B cell (primary cell): ENCODE measurements around the gene ESYT3. TPM values are rescaled to one million over a fixed set of nuclear protein-coding genes. Genes with fewer than 3 reads are reported as not detected.

Source experiments
- ATAC-seq: fragments of 200-7000 bp; cut with Tn5 transposase; one replicate; pipeline ENCODE4 v1.10.0; 2021; ENCODE audit warnings: low read depth, mild to moderate bottlenecking, moderate number of reproducible peaks, moderate library complexity
- CTCF ChIA-PET: fragments of 350-600 bp; sonication (Branson Sonifier 250); formaldehyde crosslinking; loops from one replicate; lab custom pipeline; 2021; ENCODE audit warnings: antibody characterized with exemption, inconsistent platforms; lab: Charles Lee
- POLR2A ChIA-PET: fragments of 350-600 bp; sonication (Branson Sonifier 250); formaldehyde crosslinking; loops from one replicate; lab custom pipeline; 2021; ENCODE audit warnings: antibody characterized with exemption; lab: Charles Lee
- DNase-seq: peaks from one replicate; pipeline ENCODE4 v3.0.0; 2013
- H2AFZ ChIP-seq: 2 replicates; pipeline ENCODE4 v1.6.1; 2012; ENCODE audit warnings: mild to moderate bottlenecking, low read depth, low read length; ENCODE audit not compliant: insufficient read depth, poor library complexity, severe bottlenecking
- H3K27ac ChIP-seq, 2 donors: 1 replicate in 1 of 2; 2 replicates in 1 of 2; pipeline ENCODE4 v1.5.1; 2012 to 2013; ENCODE audit warnings: low read length in 2 of 2, mild to moderate bottlenecking in 2 of 2, moderate library complexity in 1 of 2
- H3K27me3 ChIP-seq, 4 experiments: fragments of 200-600 bp in 1 of 4; sonication (generic) in 1 of 4; replicated peaks in 1 of 4; 1 replicate in 2 of 4; 2 replicates in 2 of 4; pipeline versions ENCODE4 v1.6.1 to v1.7.0; 2013 to 2016; ENCODE audit warnings: low read length in 3 of 4, mild to moderate bottlenecking in 2 of 4, mixed read lengths in 1 of 4, moderate library complexity in 1 of 4; ENCODE audit not compliant: insufficient read depth in 4 of 4, control insufficient read depth in 3 of 4; ENCODE audit errors: control extremely low read depth in 1 of 4
- H3K36me3 ChIP-seq, 2 experiments: replicated peaks in 1 of 2; 1 replicate in 1 of 2; 2 replicates in 1 of 2; pipeline versions ENCODE4 v1.6.1 to v1.7.1; 2013; ENCODE audit warnings: low read length in 1 of 2; ENCODE audit not compliant: insufficient read depth in 2 of 2, control insufficient read depth in 1 of 2; ENCODE audit errors: control extremely low read depth in 1 of 2, extremely low read depth in 1 of 2
- H3K4me1 ChIP-seq, 2 donors: fragments of 200-600 bp in 1 of 2; sonication (generic) in 1 of 2; 1 replicate in 1 of 2; 2 replicates in 1 of 2; pipeline versions ENCODE4 v1.5.1 to v1.6.1; 2013 to 2017; ENCODE audit warnings: low read length in 2 of 2; ENCODE audit not compliant: control insufficient read depth in 2 of 2, insufficient read depth in 2 of 2
- H3K4me2 ChIP-seq: replicated peaks from 2 replicates; pipeline ENCODE3; 2012; ENCODE audit warnings: mild to moderate bottlenecking, low read depth, low read length; ENCODE audit not compliant: poor library complexity, severe bottlenecking
- H3K4me3 ChIP-seq, 5 experiments: fragments of 200-600 bp in 1 of 5; sonication (generic) in 1 of 5; 1 replicate in 3 of 5; 2 replicates in 2 of 5; pipeline versions ENCODE4 v1.5.1 to v1.7.0; 2011 to 2016; ENCODE audit warnings: low read length in 4 of 5, mild to moderate bottlenecking in 4 of 5, low read depth in 2 of 5, control low read depth in 1 of 5, moderate library complexity in 1 of 5; ENCODE audit not compliant: insufficient read depth in 1 of 5; ENCODE audit errors: control extremely low read depth in 1 of 5, extremely low read depth in 1 of 5
- H3K79me2 ChIP-seq: fragments of 200-600 bp; sonication (generic); one replicate; pipeline ENCODE4 v1.6.0; 2016; ENCODE audit warnings: low read length; ENCODE audit not compliant: control insufficient read depth, insufficient read depth
- H3K9ac ChIP-seq: fragments of 200-600 bp; sonication (generic); 2 replicates; pipeline ENCODE4 v1.6.1; 2017; ENCODE audit warnings: mild to moderate bottlenecking, low read length, moderate library complexity
- H3K9me3 ChIP-seq, 3 donors: one replicate each; pipeline versions ENCODE4 v1.6.1 to v1.7.1; 2013; ENCODE audit warnings: low read length in 2 of 3; ENCODE audit not compliant: control insufficient read depth in 2 of 3, insufficient read depth in 1 of 3; ENCODE audit errors: control extremely low read depth in 1 of 3
- H4K20me1 ChIP-seq: 2 replicates; pipeline ENCODE4 v1.6.0; 2012; ENCODE audit warnings: mild to moderate bottlenecking, low read length; ENCODE audit not compliant: insufficient read depth, control insufficient read depth, poor library complexity, severe bottlenecking
- H3K27ac Mint-ChIP-seq: one replicate; pipeline ENCODE4 v1.8.0; 2021; ENCODE audit warnings: mixed read lengths
- H3K27me3 Mint-ChIP-seq: one replicate; pipeline ENCODE4 v1.8.0; 2021; ENCODE audit warnings: mixed read lengths
- H3K4me1 Mint-ChIP-seq: one replicate; pipeline ENCODE4 v1.8.0; 2021; ENCODE audit warnings: mixed read lengths
- H3K4me3 Mint-ChIP-seq: one replicate; pipeline ENCODE4 v1.8.0; 2021; ENCODE audit warnings: mixed read lengths
- H3K9me3 Mint-ChIP-seq: one replicate; pipeline ENCODE4 v1.8.0; 2022; ENCODE audit warnings: mixed read lengths; ENCODE audit not compliant: insufficient read depth
- CTCF ChIP-seq: fragments of 200-600 bp; IDR thresholded peaks from one replicate; pipeline ENCODE4 v1.8.0; 2022; ENCODE audit warnings: antibody characterized with exemption, mild to moderate bottlenecking
- EZH2 ChIP-seq: IDR thresholded peaks from 2 replicates; pipeline ENCODE4 v1.6.1; 2012; ENCODE audit warnings: borderline replicate concordance, low read depth, mild to moderate bottlenecking, moderate library complexity, low read length; ENCODE audit not compliant: insufficient read depth, poor library complexity, severe bottlenecking
- WGBS: methylation state at CpG from one replicate; pipeline ENCODE4 v1.1.5; 2013; ENCODE audit warnings: missing lambda C conversion rate; ENCODE audit not compliant: insufficient coverage; 5-methylcytosine and 5-hydroxymethylcytosine counted together
- intact Hi-C: fragments of 100-400 bp; cut with micrococcal nuclease; formaldehyde crosslinking; loops from one replicate; pipeline ENCODE4 v1.10.0; 2022
- polyA plus RNA-seq: library from polyadenylated mRNA; depleted of rRNA; stranded (reverse); fragments of >200 nt; gene quantifications from 2 replicates; pipeline ENCODE4 v1.2.3, GENCODE V29; 2012
- total RNA-seq, 2 donors: library from RNA; stranded (reverse); fragments of 120-200 nt in 1 of 2; gene quantifications; 1 replicate in 1 of 2; 2 replicates in 1 of 2; pipeline versions ENCODE4 v1.2.3 to v1.2.4, GENCODE V29; 2013 to 2022

The ESYT3 gene
- total and polyA plus RNA-seq, 2 donors (not counting 1 experiment from before 2014, with no cell fraction given) = not detected

GRCh38 chr3:138470687-138471086 lies 36.3 kb downstream of the ESYT3 start:
- 92% methylated on average over 3 of the region's 3 CpGs for WGBS
- H3K79me2 ChIP-seq = no peaks in the 10 kb centered on the region
- intact Hi-C loops = no loop called here
- no peak overlapping the region for H3K4me3 Mint-ChIP-seq
- no peaks in the 10 kb centered on the region for H3K4me1 Mint-ChIP-seq
- no peaks in the 10 kb centered on the region for H4K20me1 ChIP-seq
- ATAC-seq = no peak
- ChIA-PET POLR2A (no interaction called here), CTCF (no interaction called here)
- H3K9me3 ChIP-seq = peaks cover 0 to 3% (median 0%) of the 10 kb centered on the region in 3 donors
- no peaks in the 10 kb centered on the region for H3K36me3 ChIP-seq
- no peak for DNase-seq
- TF ChIP-seq CTCF (no peak), EZH2 (no peak)
- H3K27ac Mint-ChIP-seq = no peak overlapping the region
- no peak overlapping the region for H3K9ac ChIP-seq
- H2AFZ ChIP-seq = no peak overlapping the region
- H3K4me1 ChIP-seq = no peaks in the 10 kb centered on the region
- no peak overlapping the region for H3K4me2 ChIP-seq
- H3K27me3 ChIP-seq = no peaks in the 10 kb centered on the region
- H3K27ac ChIP-seq = no peak overlapping the region
- H3K27me3 Mint-ChIP-seq = peaks cover 18% of the 10 kb centered on the region
- H3K4me3 ChIP-seq = no peak overlapping the region
- H3K9me3 Mint-ChIP-seq = no peaks in the 10 kb centered on the region

GRCh38 chr3:138471481-138471880 lies 37.1 kb downstream of the ESYT3 start:
- Histone ChIP-seq H2AFZ (no peak overlapping the region), H3K79me2 (no peaks in the 10 kb centered on the region), H4K20me1 (no peaks in the 10 kb centered on the region), H3K27me3 (no peaks in the 10 kb centered on the region), H3K9ac (no peak overlapping the region), H3K27ac (no peak overlapping the region), H3K9me3 (peaks cover 0 to 3% (median 0%) of the 10 kb centered on the region in 3 donors), H3K4me2 (no peak overlapping the region), H3K4me1 (no peaks in the 10 kb centered on the region), H3K4me3 (no peak overlapping the region), H3K36me3 (no peaks in the 10 kb centered on the region)
- peaks cover 18% of the 10 kb centered on the region for H3K27me3 Mint-ChIP-seq
- ATAC-seq (no peak), DNase-seq (no peak)
- no peaks in the 10 kb centered on the region for H3K4me1 Mint-ChIP-seq
- WGBS = no CpG with 5 or more reads among the region's 1 CpG
- H3K4me3 Mint-ChIP-seq = no peak overlapping the region
- intact Hi-C loops = no loop called here
- CTCF ChIA-PET = interaction anchor here (1.6 kb wide), 1 partner anchor 452 kb away, joined by 3 read pairs; no protein-coding TSS in a partner anchor
- POLR2A ChIA-PET = no interaction called here
- TF ChIP-seq EZH2 (no peak), CTCF (no peak)
- H3K9me3 Mint-ChIP-seq = no peaks in the 10 kb centered on the region
- H3K27ac Mint-ChIP-seq = no peak overlapping the region
